Measurements from ENCODE around the gene ATP5F1D. TPM values are rescaled to one million over a fixed set of nuclear protein-coding genes. Genes with fewer than 3 reads are reported as not detected.

Gene ATP5F1D
- total and polyA plus RNA-seq, 2 of the 13 experiments (the other 11 are each of a cell fraction or from before 2014, with no cell fraction given) = 39.4 to 78.7 TPM

DNA sequence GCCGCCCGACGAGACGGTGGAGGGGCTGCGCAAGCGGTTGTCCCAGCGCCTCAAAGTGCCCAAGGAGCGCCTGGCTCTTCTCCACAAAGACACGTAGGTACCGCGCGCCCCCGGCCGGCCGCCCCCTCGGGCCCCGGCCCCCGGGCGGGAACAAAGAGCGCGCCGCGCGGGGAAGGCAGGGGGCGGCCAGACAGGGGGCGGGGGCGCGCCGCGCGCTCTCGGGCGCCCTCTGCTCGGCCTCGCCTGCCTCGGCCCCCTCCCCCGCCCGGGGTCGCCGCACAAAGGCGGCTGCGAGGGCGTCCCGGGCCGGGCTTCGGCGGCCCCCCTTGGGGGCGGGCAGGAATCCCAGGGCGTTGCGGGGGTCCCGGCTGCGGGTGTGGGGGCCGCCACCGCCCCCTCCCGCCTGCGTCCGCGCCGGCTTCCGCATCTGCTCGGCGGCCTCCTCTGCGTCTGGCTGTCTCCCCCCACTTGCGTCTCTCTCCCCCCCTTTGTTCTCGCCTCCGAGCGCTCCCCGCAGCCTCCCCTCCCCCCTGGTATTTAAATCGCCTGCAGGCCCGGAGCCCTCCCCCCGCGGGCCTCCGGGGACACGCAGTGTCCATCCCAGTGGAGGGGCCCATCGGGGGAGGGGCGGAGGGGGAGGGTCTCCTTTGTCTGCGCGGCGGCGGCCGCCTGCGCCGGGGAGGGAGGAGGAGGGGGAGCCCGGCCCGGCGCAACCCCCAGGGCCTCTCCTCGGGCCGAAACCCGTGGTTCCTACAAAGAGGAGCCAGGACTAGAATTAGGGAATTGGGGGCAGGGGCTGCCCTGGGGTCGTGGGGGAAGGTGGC, 9.1 kb downstream of the ATP5F1D start (continued):
- TF ChIP-seq TOPORS (CRISPR knock-in tag; IDR thresholded peaks at IDR 0.05) (no peak), TBX2 (CRISPR knock-in tag; IDR thresholded peaks at IDR 0.05; ENCODE audit: borderline replicate concordance) (no peak), ZNF737 (CRISPR knock-in tag; IDR thresholded peaks at IDR 0.05; ENCODE audit: borderline replicate concordance) (no peak), RAD21 (CRISPR knock-in tag; IDR thresholded peaks at IDR 0.05) (0 out of 2 replicates have a peak, but pooled peaks have one; percentile 6), ZNF563 (CRISPR knock-in tag; IDR thresholded peaks at IDR 0.05) (no peak), EEA1 (CRISPR knock-in tag; IDR thresholded peaks at IDR 0.05; ENCODE audit: borderline replicate concordance) (no peak), ZNF790 (CRISPR knock-in tag; IDR thresholded peaks at IDR 0.05; ENCODE audit: borderline replicate concordance) (no peak), HOXD1 (CRISPR knock-in tag; IDR thresholded peaks at IDR 0.05) (no peak), ZNF770 (CRISPR knock-in tag; IDR thresholded peaks at IDR 0.05) (0 out of 2 replicates have a peak, but pooled peaks have one; percentile 19), KDM5B (CRISPR knock-in tag; IDR thresholded peaks at IDR 0.05; ENCODE audit: borderline replicate concordance) (no peak), AFF4 (CRISPR knock-in tag; IDR thresholded peaks at IDR 0.05) (no peak), SUZ12 (IDR thresholded peaks at IDR 0.05; ENCODE audit: low read depth, low read length) (no peak), ZNF724P (CRISPR knock-in tag; IDR thresholded peaks at IDR 0.05; ENCODE audit: borderline replicate concordance) (no peak), CBX1 (IDR thresholded peaks at IDR 0.05; ENCODE audit: low read depth) (no peak), ZNF691 (CRISPR knock-in tag; IDR thresholded peaks at IDR 0.05; ENCODE audit: borderline replicate concordance, low read depth) (no peak), ZNF629 (CRISPR knock-in tag; conservative IDR thresholded peaks at IDR 0.05) (no peak), ZNF713 (CRISPR knock-in tag; IDR thresholded peaks at IDR 0.05) (no peak), KAT8 (CRISPR knock-in tag; IDR thresholded peaks at IDR 0.05) (no peak)
- TF ChIP-seq, protein P1, sequence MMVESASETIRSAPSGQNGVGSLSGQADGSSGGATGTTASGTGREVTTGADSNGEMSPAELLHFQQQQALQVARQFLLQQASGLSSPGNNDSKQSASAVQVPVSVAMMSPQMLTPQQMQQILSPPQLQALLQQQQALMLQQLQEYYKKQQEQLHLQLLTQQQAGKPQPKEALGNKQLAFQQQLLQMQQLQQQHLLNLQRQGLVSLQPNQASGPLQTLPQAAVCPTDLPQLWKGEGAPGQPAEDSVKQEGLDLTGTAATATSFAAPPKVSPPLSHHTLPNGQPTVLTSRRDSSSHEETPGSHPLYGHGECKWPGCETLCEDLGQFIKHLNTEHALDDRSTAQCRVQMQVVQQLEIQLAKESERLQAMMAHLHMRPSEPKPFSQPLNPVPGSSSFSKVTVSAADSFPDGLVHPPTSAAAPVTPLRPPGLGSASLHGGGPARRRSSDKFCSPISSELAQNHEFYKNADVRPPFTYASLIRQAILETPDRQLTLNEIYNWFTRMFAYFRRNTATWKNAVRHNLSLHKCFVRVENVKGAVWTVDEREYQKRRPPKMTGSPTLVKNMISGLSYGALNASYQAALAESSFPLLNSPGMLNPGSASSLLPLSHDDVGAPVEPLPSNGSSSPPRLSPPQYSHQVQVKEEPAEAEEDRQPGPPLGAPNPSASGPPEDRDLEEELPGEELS (CRISPR knock-in tag; IDR thresholded peaks at IDR 0.05) = no peak
- TF ChIP-seq, protein P2, sequence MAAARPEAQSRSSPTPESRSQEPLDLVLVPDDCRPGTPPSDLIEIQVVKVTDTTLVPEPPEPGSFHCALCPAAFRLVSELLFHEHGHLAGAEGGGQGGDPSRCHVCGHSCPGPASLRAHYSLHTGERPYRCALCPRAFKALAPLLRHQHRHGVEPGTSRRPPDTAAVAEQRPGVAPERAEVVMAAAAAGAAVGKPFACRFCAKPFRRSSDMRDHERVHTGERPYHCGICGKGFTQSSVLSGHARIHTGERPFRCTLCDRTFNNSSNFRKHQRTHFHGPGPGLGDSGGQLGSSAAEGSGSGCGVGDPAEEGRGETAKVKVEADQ (CRISPR knock-in tag; IDR thresholded peaks at IDR 0.05; ENCODE audit: borderline replicate concordance) = no peak

Measured in HepG2 (cell line).